ENCODE results near the gene TMC5.

- no peak for TF ChIP-seq CTCF (IDR thresholded peaks at IDR 0.05)
- no peak for TF ChIP-seq POLR2A (IDR thresholded peaks at IDR 0.05)
Observed at GRCh38 chr16:19523184-19523558, 105.5 kb downstream of the TMC5 start.
